Endothelial cell of umbilical vein (primary cell): Measurements from ENCODE around the gene AMHR2. TPM values are rescaled to one million over a fixed set of nuclear protein-coding genes. Genes with fewer than 3 reads are reported as not detected.
A peak's percentile ranks its signal among the peaks of the same experiment; 100 is the strongest.

Experiments used
- BruUV-seq: library from RNA; stranded (reverse); fragments of 400-500 nt; replicated peaks from 2 replicates; lab custom pipeline; 2021; lab: Mats Ljungman, UMichigan
- CTCF ChIA-PET: fragments of 300-600, 350-600 bp; sonication (Branson Sonifier 250); formaldehyde crosslinking; loops from one replicate; lab custom pipeline; 2021; ENCODE audit warnings: antibody characterized with exemption, inconsistent platforms; lab: Charles Lee
- POLR2A ChIA-PET: fragments of 300-600, 350-600 bp; sonication (Branson Sonifier 250); formaldehyde crosslinking; loops from one replicate; lab custom pipeline; 2021; ENCODE audit warnings: antibody characterized with exemption, inconsistent platforms; lab: Charles Lee
- DNase-seq: peaks from one replicate; pipeline ENCODE4 v3.0.0-alpha.2; 2011; ENCODE audit warnings: low read depth, low spot score
- FAIRE-seq: peaks from 2 replicates; lab custom pipeline; 2011; peaks lifted over from hg19 to GRCh38; lab: Jason Lieb, UNC
- H2AFZ ChIP-seq: 2 replicates; pipeline ENCODE4 v1.6.0; 2012; ENCODE audit warnings: low read depth, low read length, control low read depth, inconsistent platforms
- H3K27ac ChIP-seq: 2 replicates; pipeline ENCODE4 v1.5.1; 2011; ENCODE audit warnings: low read depth, mild to moderate bottlenecking, control low read depth, low read length, moderate library complexity; ENCODE audit not compliant: insufficient read depth
- H3K27me3 ChIP-seq, 2 experiments: 2 replicates each; pipeline versions ENCODE4 v1.6.0 to v1.6.1; 2011; ENCODE audit warnings: low read length in 2 of 2, mixed read lengths in 1 of 2; ENCODE audit not compliant: control insufficient read depth in 2 of 2, insufficient read depth in 2 of 2
- H3K36me3 ChIP-seq, 2 experiments: 2 replicates in 1 of 2; 3 replicates in 1 of 2; pipeline ENCODE4 v1.5.1; 2011; ENCODE audit warnings: low read length in 2 of 2, mild to moderate bottlenecking in 1 of 2, moderate library complexity in 1 of 2; ENCODE audit not compliant: control insufficient read depth in 2 of 2, insufficient read depth in 2 of 2; ENCODE audit errors: extremely low read depth in 1 of 2
- H3K4me1 ChIP-seq: 3 replicates; pipeline ENCODE4 v1.5.1; 2011; ENCODE audit warnings: mild to moderate bottlenecking, low read length; ENCODE audit not compliant: control insufficient read depth, insufficient read depth; ENCODE audit errors: extremely low read depth
- H3K4me2 ChIP-seq: 2 replicates; pipeline ENCODE4 v1.6.1; 2011; ENCODE audit warnings: low read length, control low read depth, mixed read lengths; ENCODE audit not compliant: insufficient read depth
- H3K4me3 ChIP-seq, 3 experiments: fragments of 200-600 bp in 1 of 3; sonication (generic), shearing (Covaris generic) in 1 of 3; replicated peaks in 1 of 3; 2 replicates each; pipeline ENCODE4 v1.5.1; 2011 to 2016; ENCODE audit warnings: control low read depth in 3 of 3, low read length in 3 of 3, mild to moderate bottlenecking in 2 of 3, inconsistent platforms in 1 of 3, low read depth in 1 of 3, moderate library complexity in 1 of 3; ENCODE audit not compliant: insufficient read depth in 1 of 3
- H3K79me2 ChIP-seq: 2 replicates; pipeline ENCODE4 v1.6.0; 2012; ENCODE audit warnings: low read length, inconsistent platforms; ENCODE audit not compliant: control insufficient read depth, insufficient read depth
- H3K9ac ChIP-seq: replicated peaks from 2 replicates; pipeline ENCODE3; 2011; ENCODE audit warnings: low read length, control low read depth; ENCODE audit not compliant: insufficient read depth; ENCODE audit errors: extremely low read depth
- H3K9me1 ChIP-seq: replicated peaks from 3 replicates; pipeline ENCODE4 v1.6.0; 2011; ENCODE audit warnings: mild to moderate bottlenecking, low read length; ENCODE audit not compliant: control insufficient read depth, insufficient read depth; ENCODE audit errors: extremely low read depth
- H3K9me3 ChIP-seq: replicated peaks from 2 replicates; pipeline ENCODE4 v1.5.1; 2012; ENCODE audit warnings: low read length, inconsistent platforms; ENCODE audit not compliant: control insufficient read depth, insufficient read depth
- H4K20me1 ChIP-seq: replicated peaks from 2 replicates; pipeline ENCODE3; 2011; ENCODE audit warnings: mild to moderate bottlenecking, low read length; ENCODE audit not compliant: control insufficient read depth, insufficient read depth; ENCODE audit errors: extremely low read depth
- CTCF ChIP-seq, 2 donors: IDR thresholded peaks; 1 replicate in 1 of 2; 2 replicates in 1 of 2; pipeline ENCODE4 v1.5.1; 2011; ENCODE audit warnings: low read length in 2 of 2, mild to moderate bottlenecking in 2 of 2, moderate library complexity in 2 of 2, control low read depth in 1 of 2, inconsistent platforms in 1 of 2, low read depth in 1 of 2; ENCODE audit not compliant: insufficient read depth in 1 of 2; ENCODE audit errors: extremely low read depth in 1 of 2
- EZH2 ChIP-seq: IDR thresholded peaks from 2 replicates; pipeline ENCODE4 v1.6.1; 2012; ENCODE audit warnings: borderline replicate concordance, low read depth, mild to moderate bottlenecking, moderate library complexity, low read length, inconsistent platforms; ENCODE audit not compliant: severe bottlenecking
- FOS ChIP-seq: IDR thresholded peaks from 2 replicates; pipeline ENCODE4 v1.6.1; 2011; ENCODE audit warnings: mild to moderate bottlenecking, low read length, moderate library complexity, borderline replicate concordance; ENCODE audit not compliant: insufficient read depth
- GATA2 ChIP-seq: IDR thresholded peaks from 2 replicates; pipeline ENCODE4 v1.7.0; 2011; ENCODE audit warnings: low read depth, mild to moderate bottlenecking, moderate library complexity, mixed read lengths, low read length; ENCODE audit not compliant: insufficient read length, insufficient read depth
- JUN ChIP-seq: IDR thresholded peaks from 2 replicates; pipeline ENCODE4 v1.6.1; 2011; ENCODE audit warnings: borderline replicate concordance, low read depth; ENCODE audit not compliant: insufficient read length, insufficient read depth
- MAX ChIP-seq: IDR thresholded peaks from 2 replicates; pipeline ENCODE4 v1.6.1; 2011; ENCODE audit not compliant: insufficient read depth, insufficient read length
- MYC ChIP-seq: IDR thresholded peaks from one replicate; pipeline ENCODE4 v1.6.1; 2011; ENCODE audit warnings: mild to moderate bottlenecking, low read depth, low read length
- POLR2A ChIP-seq: IDR thresholded peaks from 2 replicates; pipeline ENCODE4 v1.6.1; 2012; ENCODE audit warnings: low read depth, mild to moderate bottlenecking, control low read depth, low read length
- POLR2AphosphoS5 ChIP-seq: IDR thresholded peaks from 2 replicates; pipeline ENCODE4 v1.6.1; 2012; ENCODE audit warnings: low read depth, mild to moderate bottlenecking, control low read depth, low read length, moderate library complexity; ENCODE audit not compliant: insufficient read depth
- dilution Hi-C: fragments of 300-500 bp; cut with MboI; formaldehyde crosslinking; loops from one replicate; pipeline ENCODE4 v1.15.0; 2019; ENCODE audit warnings: low sequenced_read_pairs; ENCODE audit not compliant: extremely low pct_ligation_motif_present
- intact Hi-C: fragments of 100-400 bp; cut with micrococcal nuclease; formaldehyde crosslinking; loops from one replicate; pipeline ENCODE4 v1.10.0; 2022
- polyA plus RNA-seq, 4 experiments: library from polyadenylated mRNA; depleted of rRNA in 3 of 4; stranded (reverse) in 3 of 4; unstranded in 1 of 4; fragments of >200 nt; gene quantifications; 2 replicates each; pipeline versions ENCODE4 v1.2.1 to v1.2.3, GENCODE V29; 2011 to 2012; ENCODE audit warnings: missing spikeins in 1 of 4
- total RNA-seq: library from RNA; stranded (reverse); gene quantifications from 2 replicates; pipeline ENCODE4 v1.2.3, GENCODE V29; 2021

The AMHR2 gene
- total and polyA plus RNA-seq, 2 donors (not counting 3 experiments of a cell fraction or from before 2014, with no cell fraction given): not detected

GRCh38 chr12:53379389-53380103 is 44.1 kb upstream of the AMHR2 start:
- ChIA-PET CTCF (interaction anchor here (0.8 to 4.2 kb wide), 9 partner anchors 27 to 166 kb away, joined by 3 to 32 read pairs (median 4); partner anchors contain the start of genes AAAS and PRR13), POLR2A (interaction anchor here (0.6 to 1.6 kb wide), 9 partner anchors 9 to 325 kb away, joined by 3 to 9 read pairs (median 3); partner anchors contain the start of gene TARBP2)
- Histone ChIP-seq H3K27me3 (no peaks in the 10 kb centered on the region), H3K36me3 (peaks cover 6 to 12% of the 10 kb centered on the region in 2 experiments), H3K9me1 (no peaks in the 10 kb centered on the region), H4K20me1 (no peaks in the 10 kb centered on the region), H3K4me3 (peak overlapping the region; percentile 4 to 55 (median 47)), H3K4me2 (peak overlapping the region; percentile 61), H2AFZ (peak overlapping the region; percentile 73), H3K4me1 (peaks cover 30% of the 10 kb centered on the region), H3K9me3 (no peaks in the 10 kb centered on the region), H3K79me2 (peaks cover 25% of the 10 kb centered on the region), H3K9ac (peak overlapping the region; percentile 67), H3K27ac (peak overlapping the region; percentile 58)
- no TSS peak for BruUV-seq
- FAIRE-seq (peak; percentile 100), DNase-seq (peak; percentile 100)
- dilution Hi-C loops: no loop called here
- TF ChIP-seq POLR2AphosphoS5 (peak; percentile 83), FOS (no peak), JUN (no peak), EZH2 (no peak), MAX (no peak), CTCF (IDR thresholded peaks at IDR 0.05; ENCODE audit: extremely low read depth in 1 of 2, insufficient read depth in 1 of 2, low read depth in 1 of 2, low read length in 2 of 2) (no peak), MYC (no peak), POLR2A (peak; percentile 90), GATA2 (no peak)
- intact Hi-C loops: loop anchor here (1.0 to 2.0 kb wide), 4 partner anchors 27 to 62 kb away; partner anchors contain the start of gene PRR13
